AG09309 (cell line): Measurements from ENCODE around the gene VWA2.

Source experiments
- DNase-seq: peaks from one replicate; pipeline ENCODE4 v3.0.0-alpha.2; 2010; ENCODE audit warnings: low read depth
- H3K4me3 ChIP-seq: 2 replicates; pipeline ENCODE4 v1.5.1; 2011; ENCODE audit warnings: mild to moderate bottlenecking, low read depth, low read length, moderate library complexity; ENCODE audit not compliant: control insufficient read depth
- CTCF ChIP-seq: IDR thresholded peaks from 2 replicates; pipeline ENCODE4 v1.5.1; 2011; ENCODE audit warnings: mild to moderate bottlenecking, low read depth, low read length, inconsistent platforms; ENCODE audit not compliant: insufficient read depth, control insufficient read depth; ENCODE audit errors: missing control alignments

Gene VWA2

DNA sequence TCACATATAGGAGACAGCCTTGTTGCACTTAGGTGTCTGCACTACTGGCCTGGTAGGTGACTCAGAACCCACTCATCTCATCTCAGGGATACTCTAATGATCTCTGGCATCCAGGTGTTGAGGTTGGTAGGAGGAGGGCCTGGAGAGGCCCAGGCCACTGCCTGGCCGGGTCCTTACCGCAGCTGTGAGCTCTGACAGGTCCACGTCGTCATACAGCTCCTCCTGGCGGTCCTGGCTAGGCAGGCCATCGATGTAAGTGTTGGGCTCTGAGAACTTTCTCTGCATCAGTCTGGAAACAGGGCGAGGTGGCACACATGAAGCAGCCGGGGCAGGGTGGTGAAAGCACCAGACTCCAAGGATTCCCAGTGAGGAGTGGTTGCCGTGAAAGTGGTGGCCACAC, 62.1 kb downstream of the VWA2 start:
- no peak overlapping the region for H3K4me3 ChIP-seq
- no peak for DNase-seq
- TF ChIP-seq CTCF = no peak

GRCh38 chr10:114301951-114302710, 63.1 kb downstream of the VWA2 start:
- no peak overlapping the region for H3K4me3 ChIP-seq
- no peak for TF ChIP-seq CTCF
- no peak for DNase-seq

- no peak overlapping the region for H3K4me3 ChIP-seq
- TF ChIP-seq CTCF = no peak
- DNase-seq = no peak
Measured at GRCh38 chr10:114303556-114303955, 64.5 kb downstream of the VWA2 start.

GRCh38 chr10:114304017-114304570, 65.0 kb downstream of the VWA2 start:
- H3K4me3 ChIP-seq = peak overlapping the region; percentile 11
- DNase-seq = peak; percentile 58
- TF ChIP-seq CTCF = peak; percentile 87

DNA sequence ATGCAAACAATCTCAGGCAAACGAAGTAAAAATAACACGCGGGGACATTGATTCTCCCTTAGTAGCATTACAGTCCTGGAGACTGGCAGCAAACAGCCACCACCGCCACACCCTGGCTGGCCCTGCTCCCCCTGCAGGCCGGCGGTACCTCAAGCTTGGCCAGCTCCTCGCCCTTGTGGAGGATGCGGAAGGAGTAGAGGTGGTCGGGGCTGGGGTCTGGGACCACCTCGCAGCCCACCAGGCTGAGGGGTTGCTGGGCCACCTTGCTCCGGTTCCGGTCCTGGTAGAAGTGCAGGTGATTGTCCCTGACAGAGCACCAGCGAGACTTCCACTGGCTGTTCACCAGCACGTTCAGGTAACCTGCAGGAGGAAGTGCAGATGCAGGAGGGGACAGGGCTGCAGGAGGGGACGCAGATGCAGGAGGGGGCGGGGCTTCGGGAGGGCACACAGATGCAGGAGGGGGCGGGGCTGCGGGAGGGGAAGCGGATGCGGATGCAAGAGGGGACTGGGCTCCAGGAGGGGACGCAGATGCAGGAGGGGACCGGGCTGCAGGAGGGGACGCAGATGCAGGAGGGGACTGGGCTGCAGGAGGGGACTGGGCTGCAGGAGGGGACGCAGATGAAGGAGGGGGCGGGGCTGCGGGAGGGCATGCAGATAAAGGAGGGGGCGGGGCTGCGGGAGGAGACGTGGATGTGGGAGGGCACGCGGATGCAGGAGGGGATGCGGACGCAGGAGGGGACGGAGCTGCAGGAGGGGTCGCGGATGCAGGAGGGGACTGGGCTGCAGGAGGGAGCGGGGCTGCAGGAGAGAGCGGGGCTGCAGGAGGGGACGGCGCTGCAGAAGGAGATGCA, 65.7 kb downstream of the VWA2 start:
- H3K4me3 ChIP-seq = peak overlapping the region; percentile 11
- TF ChIP-seq CTCF = peak; percentile 70
- DNase-seq = no peak

GRCh38 chr10:114305521-114305925, 66.5 kb downstream of the VWA2 start:
- TF ChIP-seq CTCF = no peak
- no peak for DNase-seq
- no peak overlapping the region for H3K4me3 ChIP-seq
